OCI-LY7 (cell line): ENCODE measurements around the gene IQGAP1.
"Not testable (repeated sequence)": the region's sequence is repeated elsewhere in the genome, so short reads cannot be mapped to it uniquely, and the experiment has no call there.

Experiments
- EZH2phosphoT487 ChIP-seq: fragments of 200-600 bp; sonication (generic); IDR thresholded peaks from 2 replicates; pipeline ENCODE4 v1.6.1; 2018; ENCODE audit warnings: low read depth, borderline replicate concordance, mild to moderate bottlenecking, mixed run types, antibody characterized with exemption, low read length, moderate library complexity, mixed read lengths
- TF ChIP-seq, protein P1 (sequence below): fragments of 200-600 bp; sonication (generic); conservative IDR thresholded peaks from 2 replicates; pipeline ENCODE4 v1.5.1; 2014; ENCODE audit warnings: mild to moderate bottlenecking, antibody characterized with exemption, low read length, moderate library complexity, mixed read lengths

- not testable (repeated sequence) for TF ChIP-seq EZH2phosphoT487
- TF ChIP-seq, protein P1, sequence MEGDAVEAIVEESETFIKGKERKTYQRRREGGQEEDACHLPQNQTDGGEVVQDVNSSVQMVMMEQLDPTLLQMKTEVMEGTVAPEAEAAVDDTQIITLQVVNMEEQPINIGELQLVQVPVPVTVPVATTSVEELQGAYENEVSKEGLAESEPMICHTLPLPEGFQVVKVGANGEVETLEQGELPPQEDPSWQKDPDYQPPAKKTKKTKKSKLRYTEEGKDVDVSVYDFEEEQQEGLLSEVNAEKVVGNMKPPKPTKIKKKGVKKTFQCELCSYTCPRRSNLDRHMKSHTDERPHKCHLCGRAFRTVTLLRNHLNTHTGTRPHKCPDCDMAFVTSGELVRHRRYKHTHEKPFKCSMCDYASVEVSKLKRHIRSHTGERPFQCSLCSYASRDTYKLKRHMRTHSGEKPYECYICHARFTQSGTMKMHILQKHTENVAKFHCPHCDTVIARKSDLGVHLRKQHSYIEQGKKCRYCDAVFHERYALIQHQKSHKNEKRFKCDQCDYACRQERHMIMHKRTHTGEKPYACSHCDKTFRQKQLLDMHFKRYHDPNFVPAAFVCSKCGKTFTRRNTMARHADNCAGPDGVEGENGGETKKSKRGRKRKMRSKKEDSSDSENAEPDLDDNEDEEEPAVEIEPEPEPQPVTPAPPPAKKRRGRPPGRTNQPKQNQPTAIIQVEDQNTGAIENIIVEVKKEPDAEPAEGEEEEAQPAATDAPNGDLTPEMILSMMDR = not testable (repeated sequence)
Measured at GRCh38 chr15:90409587-90409986, 21.5 kb downstream of the IQGAP1 start.
